SH-SY5Y (cell line): ENCODE data around the gene ZNF804A.

ENCODE experiments used
- GATA2 ChIP-seq: IDR thresholded peaks from 2 replicates; pipeline ENCODE4 v1.6.1; 2011; ENCODE audit warnings: mild to moderate bottlenecking, low read depth, low read length
- GATA3 ChIP-seq: IDR thresholded peaks from 2 replicates; pipeline ENCODE4 v1.6.1; 2011; ENCODE audit warnings: low read depth, mild to moderate bottlenecking, low read length, moderate library complexity

DNA sequence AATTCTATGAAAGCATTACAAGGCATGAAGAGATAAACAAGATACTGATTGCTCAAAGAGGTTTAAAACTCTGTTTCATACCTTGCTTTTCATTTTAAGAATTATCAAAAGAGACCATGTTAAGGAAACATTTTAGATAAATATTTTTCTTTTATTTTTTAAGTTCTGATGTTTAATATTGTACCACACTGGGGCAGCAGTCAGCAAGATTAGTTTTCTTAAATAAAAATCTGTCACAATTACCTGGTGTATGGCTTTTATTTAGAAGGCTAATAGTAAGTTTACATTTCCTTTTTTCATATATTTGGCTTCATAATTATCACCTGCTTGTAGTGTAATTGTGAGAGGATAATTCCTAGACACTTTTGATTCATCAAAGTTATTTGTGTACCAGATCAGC is 46.4 kb downstream of the ZNF804A start:
- TF ChIP-seq GATA2 (no peak), GATA3 (no peak)
